Activated naive CD4-positive, alpha-beta T cell treated with anti-CD3 and anti-CD28 coated beads for 36 hours (primary cell): ENCODE measurements around the gene PPIE. TPM values are rescaled to one million over a fixed set of nuclear protein-coding genes. Genes with fewer than 3 reads are reported as not detected.

Experiments
- CTCF ChIA-PET: fragments of 350-600 bp; sonication (Branson Sonifier 250); formaldehyde crosslinking; loops from one replicate; lab custom pipeline; 2021; ENCODE audit warnings: antibody characterized with exemption; lab: Charles Lee
- DNase-seq: peaks from one replicate; pipeline ENCODE4 v3.0.0-alpha.2; 2020
- H3K27ac Mint-ChIP-seq: one replicate; pipeline ENCODE4 v1.8.0; 2021; ENCODE audit warnings: mild to moderate bottlenecking, mixed read lengths
- H3K27me3 Mint-ChIP-seq: one replicate; pipeline ENCODE4 v1.8.0; 2021; ENCODE audit warnings: low read depth, mixed read lengths
- H3K36me3 Mint-ChIP-seq: one replicate; pipeline ENCODE4 v1.8.0; 2021; ENCODE audit warnings: low read depth, mixed read lengths
- H3K4me1 Mint-ChIP-seq: one replicate; pipeline ENCODE4 v1.8.0; 2021; ENCODE audit warnings: low read depth, mixed read lengths
- H3K4me3 Mint-ChIP-seq: one replicate; pipeline ENCODE4 v1.8.0; 2021; ENCODE audit warnings: mild to moderate bottlenecking, moderate library complexity, mixed read lengths
- H3K9me3 Mint-ChIP-seq: one replicate; pipeline ENCODE4 v1.8.0; 2021; ENCODE audit warnings: mixed read lengths
- intact Hi-C: fragments of 100-400 bp; cut with micrococcal nuclease; formaldehyde crosslinking; loops from one replicate; pipeline ENCODE4 v1.15.1; 2023
- total RNA-seq, 2 experiments: library from RNA; stranded (reverse); gene quantifications; one replicate each; pipeline ENCODE4 v1.2.3, GENCODE V29; 2021

The PPIE gene
- total RNA-seq, 2 experiments from 2014 or later: 73.8 to 75.6 TPM

GRCh38 chr1:39751595-39751994, 12.9 kb downstream of the PPIE start:
- Mint-ChIP-seq H3K27me3 (no peaks in the 10 kb centered on the region), H3K36me3 (peaks cover 37% of the 10 kb centered on the region), H3K9me3 (no peaks in the 10 kb centered on the region), H3K27ac (no peak overlapping the region), H3K4me3 (no peak overlapping the region), H3K4me1 (no peaks in the 10 kb centered on the region)
- CTCF ChIA-PET: interaction anchor here (0.9 to 1.3 kb wide), 2 partner anchors 49 to 93 kb away, joined by 3 read pairs; no protein-coding TSS in a partner anchor
- DNase-seq: no peak
- intact Hi-C loops: no loop called here

GRCh38 chr1:39752703-39753102, 14.0 kb downstream of the PPIE start:
- Mint-ChIP-seq H3K4me1 (no peaks in the 10 kb centered on the region), H3K27me3 (no peaks in the 10 kb centered on the region), H3K27ac (no peak overlapping the region), H3K9me3 (no peaks in the 10 kb centered on the region), H3K4me3 (no peak overlapping the region), H3K36me3 (peaks cover 35% of the 10 kb centered on the region)
- intact Hi-C loops: no loop called here
- CTCF ChIA-PET: interaction anchor here (0.8 to 1.3 kb wide), 3 partner anchors 14 to 94 kb away, joined by 3 read pairs; partner anchors contain the start of gene PPIE
- no peak for DNase-seq

DNA sequence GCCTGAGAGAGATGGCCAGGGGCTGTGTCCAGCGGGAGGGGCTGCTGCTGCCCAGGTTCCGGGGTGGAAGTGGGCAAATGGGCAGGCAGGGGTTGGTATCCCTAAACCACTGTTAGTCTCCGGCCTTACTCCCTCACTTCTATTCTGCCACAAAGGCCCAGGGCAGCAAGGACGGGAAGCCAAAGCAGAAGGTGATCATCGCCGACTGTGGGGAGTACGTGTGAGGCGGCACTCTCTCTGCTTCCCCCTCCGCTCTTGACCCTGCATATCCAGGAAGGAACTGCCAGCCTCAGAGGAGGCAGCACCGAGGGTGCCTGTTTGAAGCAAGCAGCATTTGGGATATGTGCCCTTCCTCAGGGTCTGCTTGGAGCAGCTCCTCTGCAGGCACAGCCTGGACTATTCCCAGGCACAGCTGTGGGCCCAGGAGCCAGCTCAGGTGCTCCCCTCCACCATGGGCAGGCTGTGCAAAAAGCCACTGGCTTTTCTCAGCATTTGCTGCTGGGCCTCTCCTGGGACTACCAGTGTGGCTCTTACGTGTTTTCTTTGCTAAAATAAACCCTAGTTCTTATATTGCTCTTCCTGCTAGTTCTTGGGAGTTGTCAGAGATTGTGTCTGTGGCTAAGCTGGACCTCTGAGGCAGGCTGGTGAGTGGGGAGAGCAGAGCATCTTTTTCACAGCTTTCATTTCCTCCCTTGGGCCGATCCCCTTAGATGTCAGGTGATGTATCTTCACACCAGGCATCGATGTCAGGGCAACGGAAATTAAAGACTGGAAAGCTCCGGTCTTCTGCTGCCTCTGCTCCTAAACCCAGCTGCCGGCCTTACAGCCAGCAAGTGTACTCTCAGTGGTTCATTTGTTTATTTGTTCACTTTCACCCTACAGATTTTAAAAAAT, 14.7 kb downstream of the PPIE start:
- Mint-ChIP-seq H3K9me3 (no peaks in the 10 kb centered on the region), H3K4me1 (no peaks in the 10 kb centered on the region), H3K27ac (no peak overlapping the region), H3K27me3 (no peaks in the 10 kb centered on the region), H3K36me3 (peaks cover 36% of the 10 kb centered on the region), H3K4me3 (no peak overlapping the region)
- CTCF ChIA-PET: interaction anchor here (0.5 kb wide), 1 partner anchor 241 kb away, joined by 4 read pairs; no protein-coding TSS in a partner anchor
- intact Hi-C loops: no loop called here
- no peak for DNase-seq

- DNase-seq: no peak
- H3K27me3 Mint-ChIP-seq: no peaks in the 10 kb centered on the region
- H3K9me3 Mint-ChIP-seq: no peaks in the 10 kb centered on the region
- no peak overlapping the region for H3K27ac Mint-ChIP-seq
- H3K4me1 Mint-ChIP-seq: no peaks in the 10 kb centered on the region
- CTCF ChIA-PET: interaction anchor here (0.5 kb wide), 1 partner anchor 240 kb away, joined by 4 read pairs; no protein-coding TSS in a partner anchor
- no peak overlapping the region for H3K4me3 Mint-ChIP-seq
- intact Hi-C loops: no loop called here
- H3K36me3 Mint-ChIP-seq: peaks cover 34% of the 10 kb centered on the region
Observed at GRCh38 chr1:39754026-39754570, 15.4 kb downstream of the PPIE start.

DNA sequence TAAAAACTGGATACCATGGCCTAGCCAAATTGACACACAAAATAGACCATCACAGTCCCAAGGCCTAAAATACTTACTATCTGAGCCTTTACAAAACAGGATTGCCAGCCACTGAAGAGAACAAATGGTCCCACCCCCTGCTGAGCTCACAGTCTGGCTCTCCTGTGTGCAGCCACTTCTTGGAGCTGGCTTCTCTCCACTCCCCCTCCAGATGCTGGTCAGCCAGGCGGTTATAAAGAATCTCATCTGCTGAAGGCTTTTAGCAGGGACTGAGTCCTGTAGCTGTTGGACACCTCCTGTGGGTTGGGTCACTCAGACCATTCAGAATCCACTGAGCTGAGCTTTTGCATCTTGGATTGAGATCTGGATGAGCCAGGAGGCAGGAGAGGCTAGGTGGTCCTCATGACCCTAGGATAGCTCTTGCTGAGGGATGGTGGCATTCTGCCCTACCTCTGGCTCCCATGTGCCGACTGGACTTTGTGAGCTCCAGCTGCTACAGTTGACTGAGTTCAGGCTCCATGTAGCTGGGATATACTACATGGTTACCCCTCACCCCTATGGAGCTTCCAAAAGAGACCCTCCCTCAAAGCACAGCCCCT, 16.3 kb downstream of the PPIE start:
- intact Hi-C loops: no loop called here
- DNase-seq: no peak
- Mint-ChIP-seq H3K27ac (no peak overlapping the region), H3K9me3 (no peaks in the 10 kb centered on the region), H3K27me3 (no peaks in the 10 kb centered on the region), H3K4me3 (no peak overlapping the region), H3K4me1 (no peaks in the 10 kb centered on the region), H3K36me3 (peaks cover 30% of the 10 kb centered on the region)
- CTCF ChIA-PET: no interaction called here

GRCh38 chr1:39755965-39756659, 17.4 kb downstream of the PPIE start:
- Mint-ChIP-seq H3K9me3 (no peaks in the 10 kb centered on the region), H3K27me3 (no peaks in the 10 kb centered on the region), H3K36me3 (peaks cover 24% of the 10 kb centered on the region), H3K4me1 (no peaks in the 10 kb centered on the region), H3K4me3 (no peak overlapping the region), H3K27ac (no peak overlapping the region)
- DNase-seq: no peak
- CTCF ChIA-PET: no interaction called here
- intact Hi-C loops: no loop called here

DNA sequence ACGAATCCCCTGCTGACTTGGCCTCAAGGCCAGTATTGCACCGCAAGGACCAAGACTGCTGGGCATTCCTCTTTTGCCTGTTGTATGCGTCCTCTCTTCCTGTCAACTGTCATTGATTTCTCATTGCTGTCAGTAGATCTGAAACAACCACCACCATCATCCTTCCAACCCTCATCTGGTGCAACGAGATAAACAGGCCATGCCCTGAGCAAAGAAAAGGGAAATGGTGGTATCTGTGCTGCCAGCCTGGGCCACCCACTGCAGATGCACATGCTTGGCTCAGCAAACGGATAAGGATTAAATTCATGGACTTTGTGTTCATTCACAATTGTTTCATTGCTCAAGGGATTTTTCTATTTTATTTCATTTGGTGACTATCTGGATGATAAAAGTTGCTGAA, 18.8 kb downstream of the PPIE start:
- intact Hi-C loops: no loop called here

GRCh38 chr1:39758556-39759435, 20.1 kb downstream of the PPIE start:
- no peak overlapping the region for H3K27ac Mint-ChIP-seq
- intact Hi-C loops: no loop called here
- no peaks in the 10 kb centered on the region for H3K27me3 Mint-ChIP-seq
- CTCF ChIA-PET: no interaction called here
- H3K9me3 Mint-ChIP-seq: no peaks in the 10 kb centered on the region
- DNase-seq: no peak
- H3K4me1 Mint-ChIP-seq: no peaks in the 10 kb centered on the region
- H3K4me3 Mint-ChIP-seq: no peak overlapping the region
- peaks cover 16% of the 10 kb centered on the region for H3K36me3 Mint-ChIP-seq

More for the DNA sequence above, 18.8 kb downstream of the PPIE start:
- Mint-ChIP-seq H3K27ac (no peak overlapping the region), H3K4me3 (no peak overlapping the region), H3K4me1 (no peaks in the 10 kb centered on the region), H3K27me3 (no peaks in the 10 kb centered on the region), H3K9me3 (no peaks in the 10 kb centered on the region), H3K36me3 (peaks cover 20% of the 10 kb centered on the region)
- no peak for DNase-seq
- CTCF ChIA-PET: no interaction called here

- Mint-ChIP-seq H3K27ac (no peak overlapping the region), H3K36me3 (peaks cover 14% of the 10 kb centered on the region), H3K4me1 (no peaks in the 10 kb centered on the region), H3K4me3 (no peak overlapping the region), H3K9me3 (no peaks in the 10 kb centered on the region), H3K27me3 (no peaks in the 10 kb centered on the region)
- CTCF ChIA-PET: no interaction called here
- DNase-seq: no peak
- intact Hi-C loops: no loop called here
Observed at GRCh38 chr1:39759436-39759726, 20.7 kb downstream of the PPIE start.

- CTCF ChIA-PET: no interaction called here
- H3K27ac Mint-ChIP-seq: peak overlapping the region; percentile 36
- H3K4me3 Mint-ChIP-seq: no peak overlapping the region
- H3K36me3 Mint-ChIP-seq: peaks cover 11% of the 10 kb centered on the region
- no peak for DNase-seq
- no peaks in the 10 kb centered on the region for H3K4me1 Mint-ChIP-seq
- H3K27me3 Mint-ChIP-seq: no peaks in the 10 kb centered on the region
- no peaks in the 10 kb centered on the region for H3K9me3 Mint-ChIP-seq
- intact Hi-C loops: no loop called here
Observed at GRCh38 chr1:39760074-39761008, 21.7 kb downstream of the PPIE start.

GRCh38 chr1:39761016-39761415, 22.3 kb downstream of the PPIE start:
- CTCF ChIA-PET: no interaction called here
- no peak overlapping the region for H3K27ac Mint-ChIP-seq
- DNase-seq: no peak
- no peak overlapping the region for H3K4me3 Mint-ChIP-seq
- no peaks in the 10 kb centered on the region for H3K9me3 Mint-ChIP-seq
- intact Hi-C loops: no loop called here
- no peaks in the 10 kb centered on the region for H3K4me1 Mint-ChIP-seq
- peaks cover 11% of the 10 kb centered on the region for H3K36me3 Mint-ChIP-seq
- H3K27me3 Mint-ChIP-seq: no peaks in the 10 kb centered on the region
